ENCODE data around the gene DDX10. TPM values are rescaled to one million over a fixed set of nuclear protein-coding genes. Genes with fewer than 3 reads are reported as not detected.

DDX10 gene
- polyA plus RNA-seq, 1 donor (not counting 4 experiments of a cell fraction or from before 2014, with no cell fraction given), result 32.3 TPM

- Histone ChIP-seq H3K27ac (ENCODE audit: control insufficient read depth, insufficient read depth, low read length) (no peak overlapping the region), H3K79me2 (ENCODE audit: control insufficient read depth, insufficient read depth, low read length) (no peaks in the 10 kb centered on the region), H2AFZ (ENCODE audit: control insufficient read depth, low read length) (no peak overlapping the region), H3K9ac (ENCODE audit: control insufficient read depth, extremely low read depth, insufficient read depth, low read length) (no peak overlapping the region), H3K27me3 (ENCODE audit: control insufficient read depth, extremely low read depth, insufficient read depth, low read length) (no peaks in the 10 kb centered on the region), H4K20me1 (ENCODE audit: control insufficient read depth, extremely low read depth, insufficient read depth, low read length) (no peaks in the 10 kb centered on the region), H3K4me2 (ENCODE audit: control insufficient read depth, extremely low read depth, insufficient read depth, low read depth, low read length) (no peak overlapping the region), H3K4me1 (ENCODE audit: control insufficient read depth, extremely low read depth, insufficient read depth, low read length) (peaks cover 20% of the 10 kb centered on the region), H3K9me3 (ENCODE audit: control insufficient read depth, low read depth, low read length) (no peaks in the 10 kb centered on the region), H3K36me3 (ENCODE audit: control insufficient read depth in 2 of 2, extremely low read depth in 1 of 2, insufficient read depth in 2 of 2, low read length in 2 of 2) (no peaks in the 10 kb centered on the region), H3K9me1 (ENCODE audit: control insufficient read depth, extremely low read depth, insufficient read depth, low read length) (no peaks in the 10 kb centered on the region), H3K4me3 (ENCODE audit: control insufficient read depth in 2 of 3, extremely low read depth in 1 of 3, insufficient read depth in 2 of 3, low read depth in 1 of 3, low read length in 3 of 3) (no peak overlapping the region)
- peak; percentile 48 for FAIRE-seq
- no peak for TF ChIP-seq EZH2 (IDR thresholded peaks at IDR 0.05; ENCODE audit: low read length)
- TF ChIP-seq, protein P1, sequence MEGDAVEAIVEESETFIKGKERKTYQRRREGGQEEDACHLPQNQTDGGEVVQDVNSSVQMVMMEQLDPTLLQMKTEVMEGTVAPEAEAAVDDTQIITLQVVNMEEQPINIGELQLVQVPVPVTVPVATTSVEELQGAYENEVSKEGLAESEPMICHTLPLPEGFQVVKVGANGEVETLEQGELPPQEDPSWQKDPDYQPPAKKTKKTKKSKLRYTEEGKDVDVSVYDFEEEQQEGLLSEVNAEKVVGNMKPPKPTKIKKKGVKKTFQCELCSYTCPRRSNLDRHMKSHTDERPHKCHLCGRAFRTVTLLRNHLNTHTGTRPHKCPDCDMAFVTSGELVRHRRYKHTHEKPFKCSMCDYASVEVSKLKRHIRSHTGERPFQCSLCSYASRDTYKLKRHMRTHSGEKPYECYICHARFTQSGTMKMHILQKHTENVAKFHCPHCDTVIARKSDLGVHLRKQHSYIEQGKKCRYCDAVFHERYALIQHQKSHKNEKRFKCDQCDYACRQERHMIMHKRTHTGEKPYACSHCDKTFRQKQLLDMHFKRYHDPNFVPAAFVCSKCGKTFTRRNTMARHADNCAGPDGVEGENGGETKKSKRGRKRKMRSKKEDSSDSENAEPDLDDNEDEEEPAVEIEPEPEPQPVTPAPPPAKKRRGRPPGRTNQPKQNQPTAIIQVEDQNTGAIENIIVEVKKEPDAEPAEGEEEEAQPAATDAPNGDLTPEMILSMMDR (optimal IDR thresholded peaks at IDR 0.05 in 1 of 3, IDR thresholded peaks at IDR 0.05 in 1 of 3, conservative IDR thresholded peaks at IDR 0.05 in 1 of 3; ENCODE audit: extremely low read depth in 1 of 3, insufficient read depth in 2 of 3, low read length in 3 of 3), result no peak
- no peak for DNase-seq (ENCODE audit: low read depth, low spot score)
- dilution Hi-C loops (cut with MboI; ENCODE audit: extremely low pct_ligation_motif_present, low sequenced_read_pairs), result no loop called here
Measured at GRCh38 chr11:108875134-108875533, 210.3 kb downstream of the DDX10 start.

- Histone ChIP-seq H3K36me3 (ENCODE audit: control insufficient read depth in 2 of 2, extremely low read depth in 1 of 2, insufficient read depth in 2 of 2, low read length in 2 of 2) (no peaks in the 10 kb centered on the region), H3K27me3 (ENCODE audit: control insufficient read depth, extremely low read depth, insufficient read depth, low read length) (no peaks in the 10 kb centered on the region), H3K4me3 (ENCODE audit: control insufficient read depth in 2 of 3, extremely low read depth in 1 of 3, insufficient read depth in 2 of 3, low read depth in 1 of 3, low read length in 3 of 3) (no peak overlapping the region), H3K4me1 (ENCODE audit: control insufficient read depth, extremely low read depth, insufficient read depth, low read length) (peaks cover 10% of the 10 kb centered on the region), H2AFZ (ENCODE audit: control insufficient read depth, low read length) (no peak overlapping the region), H3K9ac (ENCODE audit: control insufficient read depth, extremely low read depth, insufficient read depth, low read length) (no peak overlapping the region), H3K27ac (ENCODE audit: control insufficient read depth, insufficient read depth, low read length) (no peak overlapping the region), H3K9me1 (ENCODE audit: control insufficient read depth, extremely low read depth, insufficient read depth, low read length) (no peaks in the 10 kb centered on the region), H3K79me2 (ENCODE audit: control insufficient read depth, insufficient read depth, low read length) (no peaks in the 10 kb centered on the region), H3K9me3 (ENCODE audit: control insufficient read depth, low read depth, low read length) (no peaks in the 10 kb centered on the region), H3K4me2 (ENCODE audit: control insufficient read depth, extremely low read depth, insufficient read depth, low read depth, low read length) (no peak overlapping the region), H4K20me1 (ENCODE audit: control insufficient read depth, extremely low read depth, insufficient read depth, low read length) (no peaks in the 10 kb centered on the region)
- DNase-seq (ENCODE audit: low read depth, low spot score), result no peak
- dilution Hi-C loops (cut with MboI; ENCODE audit: extremely low pct_ligation_motif_present, low sequenced_read_pairs), result no loop called here
- no peak for FAIRE-seq
- TF ChIP-seq, protein P1 (optimal IDR thresholded peaks at IDR 0.05 in 1 of 3, IDR thresholded peaks at IDR 0.05 in 1 of 3, conservative IDR thresholded peaks at IDR 0.05 in 1 of 3; ENCODE audit: extremely low read depth in 1 of 3, insufficient read depth in 2 of 3, low read length in 3 of 3), result no peak
- no peak for TF ChIP-seq EZH2 (IDR thresholded peaks at IDR 0.05; ENCODE audit: low read length)
Measured at GRCh38 chr11:108877178-108877577, 212.3 kb downstream of the DDX10 start.
